OCI-LY1 (cell line): ENCODE results near the gene C1orf159.

ENCODE experiments used
- EZH2 ChIP-seq: fragments of 200-600 bp; sonication (generic), shearing (Covaris generic); IDR thresholded peaks from 2 replicates; pipeline ENCODE4 v1.8.0; 2017; ENCODE audit warnings: borderline replicate concordance, mixed run types, mild to moderate bottlenecking, antibody characterized with exemption, low read length, moderate library complexity, mixed read lengths
- TF ChIP-seq, protein P1 (sequence below): fragments of 200-600 bp; sonication (generic), shearing (Covaris generic); IDR thresholded peaks from 2 replicates; pipeline ENCODE4 v1.5.1; 2017; ENCODE audit warnings: mild to moderate bottlenecking, antibody characterized with exemption, low read length, moderate library complexity, mixed read lengths

DNA sequence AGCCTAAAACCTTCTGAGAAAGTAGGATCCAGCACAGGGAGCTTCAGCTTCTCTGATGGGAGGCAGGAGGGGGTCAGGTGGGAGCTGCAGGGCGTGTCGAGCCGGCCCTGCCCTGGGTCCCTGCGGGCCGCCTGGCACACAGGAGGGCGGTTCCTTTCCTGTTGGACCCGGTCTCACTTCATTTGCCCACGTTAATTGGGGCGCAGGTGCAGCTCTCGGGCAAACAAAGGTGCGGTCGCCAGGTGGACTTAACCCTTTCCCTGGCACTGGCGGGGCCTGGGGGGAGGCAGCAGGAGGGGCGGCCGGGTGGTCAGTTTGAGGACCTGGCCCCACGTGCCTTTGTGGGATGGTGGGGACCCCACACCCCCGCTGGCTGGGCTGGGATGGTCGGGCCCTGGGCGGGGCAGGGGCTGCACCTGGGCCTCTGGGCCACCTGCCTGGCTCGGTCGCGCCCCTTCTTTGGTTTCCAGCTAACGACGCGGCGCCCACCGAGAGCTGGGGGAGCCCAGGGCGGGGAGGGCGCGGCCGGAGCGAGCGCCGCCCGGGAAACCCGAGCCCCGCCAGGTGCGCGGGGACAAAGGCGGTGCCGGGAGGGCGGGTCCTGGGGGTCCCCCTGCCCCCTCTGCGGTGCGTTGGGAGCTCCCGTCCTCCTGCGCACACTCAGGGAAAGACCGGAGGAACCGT lies 20.8 kb upstream of the C1orf159 start:
- TF ChIP-seq, protein P1, sequence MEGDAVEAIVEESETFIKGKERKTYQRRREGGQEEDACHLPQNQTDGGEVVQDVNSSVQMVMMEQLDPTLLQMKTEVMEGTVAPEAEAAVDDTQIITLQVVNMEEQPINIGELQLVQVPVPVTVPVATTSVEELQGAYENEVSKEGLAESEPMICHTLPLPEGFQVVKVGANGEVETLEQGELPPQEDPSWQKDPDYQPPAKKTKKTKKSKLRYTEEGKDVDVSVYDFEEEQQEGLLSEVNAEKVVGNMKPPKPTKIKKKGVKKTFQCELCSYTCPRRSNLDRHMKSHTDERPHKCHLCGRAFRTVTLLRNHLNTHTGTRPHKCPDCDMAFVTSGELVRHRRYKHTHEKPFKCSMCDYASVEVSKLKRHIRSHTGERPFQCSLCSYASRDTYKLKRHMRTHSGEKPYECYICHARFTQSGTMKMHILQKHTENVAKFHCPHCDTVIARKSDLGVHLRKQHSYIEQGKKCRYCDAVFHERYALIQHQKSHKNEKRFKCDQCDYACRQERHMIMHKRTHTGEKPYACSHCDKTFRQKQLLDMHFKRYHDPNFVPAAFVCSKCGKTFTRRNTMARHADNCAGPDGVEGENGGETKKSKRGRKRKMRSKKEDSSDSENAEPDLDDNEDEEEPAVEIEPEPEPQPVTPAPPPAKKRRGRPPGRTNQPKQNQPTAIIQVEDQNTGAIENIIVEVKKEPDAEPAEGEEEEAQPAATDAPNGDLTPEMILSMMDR: no peak
- no peak for TF ChIP-seq EZH2
